Loucy (cell line): ENCODE data around the gene AGPS.

Experiments
- H2AFZ ChIP-seq: fragments of 200-600 bp; sonication (generic); 2 replicates; pipeline ENCODE4 v1.6.0; 2016; ENCODE audit warnings: antibody characterized with exemption, mild to moderate bottlenecking, low read length, moderate library complexity
- H3F3A ChIP-seq: fragments of 200-600 bp; 2 replicates; pipeline ENCODE4 v1.6.0; 2016; ENCODE audit warnings: antibody characterized with exemption, low read depth, mild to moderate bottlenecking
- H3K27me3 ChIP-seq: fragments of 200-600 bp; sonication (generic); 2 replicates; pipeline ENCODE4 v1.6.1; 2014; ENCODE audit warnings: low read length, mild to moderate bottlenecking; ENCODE audit not compliant: insufficient read depth, poor library complexity, severe bottlenecking
- H3K36me3 ChIP-seq: fragments of 200-600 bp; sonication (generic); 2 replicates; pipeline ENCODE4 v1.6.1; 2016; ENCODE audit warnings: low read length; ENCODE audit not compliant: insufficient read depth
- H3K4me1 ChIP-seq: fragments of 200-600 bp; sonication (generic); 2 replicates; pipeline ENCODE4 v1.5.1; 2014; ENCODE audit warnings: low read length, mild to moderate bottlenecking; ENCODE audit not compliant: insufficient read depth, poor library complexity, severe bottlenecking
- H3K4me2 ChIP-seq: fragments of 200-600 bp; sonication (generic); 2 replicates; pipeline ENCODE4 v1.6.0; 2014; ENCODE audit warnings: antibody characterized with exemption, low read length, low read depth, mild to moderate bottlenecking; ENCODE audit not compliant: poor library complexity, severe bottlenecking
- H3K4me3 ChIP-seq: fragments of 200-600 bp; sonication (generic); 2 replicates; pipeline ENCODE4 v1.5.1; 2014; ENCODE audit warnings: low read length, mild to moderate bottlenecking, mixed read lengths; ENCODE audit not compliant: poor library complexity, severe bottlenecking
- H3K79me2 ChIP-seq: fragments of 200-600 bp; sonication (generic); 2 replicates; pipeline ENCODE4 v1.6.1; 2014; ENCODE audit warnings: low read length; ENCODE audit not compliant: insufficient read depth
- H3K9ac ChIP-seq: fragments of 200-600 bp; sonication (generic); 2 replicates; pipeline ENCODE4 v1.6.0; 2014; ENCODE audit warnings: mild to moderate bottlenecking, low read depth, low read length, moderate library complexity; ENCODE audit not compliant: poor library complexity, severe bottlenecking
- H3K9me2 ChIP-seq: fragments of 200-600 bp; sonication (generic); replicated peaks from 2 replicates; pipeline ENCODE4 v1.6.1; 2016; ENCODE audit warnings: low read depth, low read length, mixed read lengths
- H3K9me3 ChIP-seq: fragments of 200-600 bp; sonication (generic); 2 replicates; pipeline ENCODE4 v1.6.1; 2014; ENCODE audit warnings: mild to moderate bottlenecking, antibody characterized with exemption, low read length, low read depth; ENCODE audit not compliant: insufficient read depth
- H4K20me1 ChIP-seq: fragments of 200-600 bp; sonication (generic); 2 replicates; pipeline ENCODE4 v1.6.0; 2014; ENCODE audit warnings: antibody characterized with exemption, low read length, mild to moderate bottlenecking; ENCODE audit not compliant: insufficient read depth, poor library complexity, severe bottlenecking
- CTCF ChIP-seq: fragments of 200-600 bp; sonication (generic); conservative IDR thresholded peaks from 2 replicates; pipeline ENCODE4 v1.5.1; 2014; ENCODE audit warnings: mild to moderate bottlenecking, antibody characterized with exemption, low read length
- EZH2phosphoT487 ChIP-seq: fragments of 200-600 bp; IDR thresholded peaks from 2 replicates; pipeline ENCODE4 v1.6.1; 2018; ENCODE audit warnings: antibody characterized with exemption, mild to moderate bottlenecking, moderate library complexity, borderline replicate concordance

The AGPS gene

GRCh38 chr2:177537636-177538035 is 145.1 kb downstream of the AGPS start:
- Histone ChIP-seq H3K4me1 (no peaks in the 10 kb centered on the region), H4K20me1 (no peaks in the 10 kb centered on the region), H3K36me3 (peaks cover 26% of the 10 kb centered on the region), H3K27me3 (no peaks in the 10 kb centered on the region), H3K9me3 (no peaks in the 10 kb centered on the region), H3K4me2 (no peak overlapping the region), H3F3A (no peaks in the 10 kb centered on the region), H3K4me3 (no peak overlapping the region), H3K79me2 (no peaks in the 10 kb centered on the region), H3K9ac (no peak overlapping the region), H3K9me2 (no peaks in the 10 kb centered on the region), H2AFZ (no peak overlapping the region)
- TF ChIP-seq CTCF (no peak), EZH2phosphoT487 (no peak)

DNA sequence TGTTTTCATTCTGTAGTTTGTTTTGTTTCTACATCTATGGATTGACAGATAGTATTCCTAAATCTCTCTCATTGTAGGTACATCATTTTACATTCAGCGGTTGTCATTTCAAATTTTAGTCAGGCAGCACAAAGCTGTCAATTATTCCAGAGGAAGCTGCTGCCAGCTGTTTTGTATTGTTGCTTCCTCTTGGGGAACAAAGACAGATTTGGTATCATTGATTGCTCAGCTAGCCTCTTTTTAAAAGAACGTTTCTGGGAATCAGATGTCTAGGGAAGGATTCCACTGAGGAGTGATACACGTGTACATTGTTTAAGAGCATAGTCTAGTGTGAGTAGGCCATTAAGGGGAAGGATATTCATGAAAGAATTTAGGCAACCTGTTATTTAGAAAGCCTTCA is 145.8 kb downstream of the AGPS start:
- H3K27me3 ChIP-seq, result no peaks in the 10 kb centered on the region
- H3K36me3 ChIP-seq, result peaks cover 26% of the 10 kb centered on the region
- no peaks in the 10 kb centered on the region for H4K20me1 ChIP-seq
- no peaks in the 10 kb centered on the region for H3K9me2 ChIP-seq
- no peak overlapping the region for H2AFZ ChIP-seq
- H3K4me3 ChIP-seq, result no peak overlapping the region
- no peaks in the 10 kb centered on the region for H3K4me1 ChIP-seq
- no peak overlapping the region for H3K4me2 ChIP-seq
- H3K9me3 ChIP-seq, result no peaks in the 10 kb centered on the region
- TF ChIP-seq EZH2phosphoT487, result no peak
- TF ChIP-seq CTCF, result no peak
- H3K79me2 ChIP-seq, result no peaks in the 10 kb centered on the region
- no peak overlapping the region for H3K9ac ChIP-seq
- no peaks in the 10 kb centered on the region for H3F3A ChIP-seq

DNA sequence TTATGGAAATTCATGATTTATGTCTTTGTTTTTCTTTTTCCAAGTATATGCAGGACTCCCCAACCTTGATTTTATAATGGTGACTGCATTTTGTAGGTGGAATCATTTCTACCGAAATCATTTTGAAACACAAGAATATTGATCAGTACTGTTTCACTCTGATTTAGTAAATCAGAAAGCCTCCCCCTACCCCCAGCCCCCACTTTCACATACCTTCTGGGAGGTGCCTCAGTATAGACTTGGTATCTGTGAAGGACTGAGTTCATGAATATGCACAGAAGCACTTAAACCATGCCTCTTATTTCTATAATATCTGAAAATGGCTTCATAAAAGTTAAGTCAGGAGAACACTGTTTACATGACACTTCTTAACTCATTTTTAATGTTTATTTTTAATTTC is 147.7 kb downstream of the AGPS start:
- Histone ChIP-seq H3K9me2 (no peaks in the 10 kb centered on the region), H3K4me3 (no peak overlapping the region), H3K9me3 (no peaks in the 10 kb centered on the region), H3K4me1 (no peaks in the 10 kb centered on the region), H2AFZ (no peak overlapping the region), H3K79me2 (no peaks in the 10 kb centered on the region), H3K36me3 (peaks cover 22% of the 10 kb centered on the region), H3F3A (no peaks in the 10 kb centered on the region), H3K9ac (no peak overlapping the region), H4K20me1 (no peaks in the 10 kb centered on the region), H3K4me2 (no peak overlapping the region), H3K27me3 (no peaks in the 10 kb centered on the region)
- TF ChIP-seq EZH2phosphoT487 (no peak), CTCF (no peak)
